ENCODE measurements around the gene NEUROD6. TPM values are rescaled to one million over a fixed set of nuclear protein-coding genes. Genes with fewer than 3 reads are reported as not detected.

Gene NEUROD6
- total RNA-seq, 1 experiment from 2014 or later: not detected

DNA sequence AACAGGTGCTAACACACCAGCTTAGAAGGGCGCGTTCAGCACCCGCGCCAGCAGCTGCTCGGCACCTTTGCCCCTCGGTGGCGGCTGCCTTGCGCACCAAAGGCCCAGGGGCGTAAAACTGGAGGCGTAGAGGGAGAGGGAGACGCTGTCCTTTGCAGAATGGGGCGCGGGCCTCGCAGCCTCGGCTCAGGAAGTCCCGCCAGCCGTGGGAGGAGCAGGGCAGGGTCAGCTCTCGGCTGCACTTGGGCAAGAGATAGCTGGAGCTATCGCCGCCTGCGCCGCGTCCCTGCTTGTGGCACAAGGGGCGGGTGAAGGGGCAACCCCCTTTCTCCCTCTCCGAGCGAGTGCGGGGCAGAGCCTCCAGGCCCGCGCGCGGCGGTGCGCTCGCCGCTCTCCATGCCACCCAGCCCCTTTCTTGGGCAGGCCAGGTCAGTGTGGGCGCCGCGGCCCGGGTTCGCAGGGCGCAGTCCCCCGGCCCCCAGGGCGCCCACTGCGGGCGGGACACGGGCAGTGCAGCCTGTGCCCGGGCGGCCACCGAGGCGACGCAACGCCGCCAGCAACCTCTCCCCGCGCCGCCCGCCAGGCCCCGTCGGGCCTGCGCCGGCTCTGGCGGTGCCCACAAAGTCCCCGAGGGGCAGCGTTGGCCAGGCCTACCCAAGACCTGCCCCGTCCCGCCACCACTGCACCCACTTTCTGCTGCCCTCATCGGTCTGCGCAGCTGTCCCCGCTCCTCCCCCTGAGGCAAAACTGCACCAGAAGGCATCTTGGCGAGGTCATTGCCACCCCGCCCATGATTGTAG is 4.1 kb downstream of the NEUROD6 start (continued):
- TF ChIP-seq ZNF219 (CRISPR knock-in tag; IDR thresholded peaks at IDR 0.05; ENCODE audit: borderline replicate concordance): no peak
- TF ChIP-seq, protein P1, sequence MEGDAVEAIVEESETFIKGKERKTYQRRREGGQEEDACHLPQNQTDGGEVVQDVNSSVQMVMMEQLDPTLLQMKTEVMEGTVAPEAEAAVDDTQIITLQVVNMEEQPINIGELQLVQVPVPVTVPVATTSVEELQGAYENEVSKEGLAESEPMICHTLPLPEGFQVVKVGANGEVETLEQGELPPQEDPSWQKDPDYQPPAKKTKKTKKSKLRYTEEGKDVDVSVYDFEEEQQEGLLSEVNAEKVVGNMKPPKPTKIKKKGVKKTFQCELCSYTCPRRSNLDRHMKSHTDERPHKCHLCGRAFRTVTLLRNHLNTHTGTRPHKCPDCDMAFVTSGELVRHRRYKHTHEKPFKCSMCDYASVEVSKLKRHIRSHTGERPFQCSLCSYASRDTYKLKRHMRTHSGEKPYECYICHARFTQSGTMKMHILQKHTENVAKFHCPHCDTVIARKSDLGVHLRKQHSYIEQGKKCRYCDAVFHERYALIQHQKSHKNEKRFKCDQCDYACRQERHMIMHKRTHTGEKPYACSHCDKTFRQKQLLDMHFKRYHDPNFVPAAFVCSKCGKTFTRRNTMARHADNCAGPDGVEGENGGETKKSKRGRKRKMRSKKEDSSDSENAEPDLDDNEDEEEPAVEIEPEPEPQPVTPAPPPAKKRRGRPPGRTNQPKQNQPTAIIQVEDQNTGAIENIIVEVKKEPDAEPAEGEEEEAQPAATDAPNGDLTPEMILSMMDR (IDR thresholded peaks at IDR 0.05): peak; percentile 69
- no peak for TF ChIP-seq ZNF671 (CRISPR knock-in tag; IDR thresholded peaks at IDR 0.05)
- TF ChIP-seq, protein P2, sequence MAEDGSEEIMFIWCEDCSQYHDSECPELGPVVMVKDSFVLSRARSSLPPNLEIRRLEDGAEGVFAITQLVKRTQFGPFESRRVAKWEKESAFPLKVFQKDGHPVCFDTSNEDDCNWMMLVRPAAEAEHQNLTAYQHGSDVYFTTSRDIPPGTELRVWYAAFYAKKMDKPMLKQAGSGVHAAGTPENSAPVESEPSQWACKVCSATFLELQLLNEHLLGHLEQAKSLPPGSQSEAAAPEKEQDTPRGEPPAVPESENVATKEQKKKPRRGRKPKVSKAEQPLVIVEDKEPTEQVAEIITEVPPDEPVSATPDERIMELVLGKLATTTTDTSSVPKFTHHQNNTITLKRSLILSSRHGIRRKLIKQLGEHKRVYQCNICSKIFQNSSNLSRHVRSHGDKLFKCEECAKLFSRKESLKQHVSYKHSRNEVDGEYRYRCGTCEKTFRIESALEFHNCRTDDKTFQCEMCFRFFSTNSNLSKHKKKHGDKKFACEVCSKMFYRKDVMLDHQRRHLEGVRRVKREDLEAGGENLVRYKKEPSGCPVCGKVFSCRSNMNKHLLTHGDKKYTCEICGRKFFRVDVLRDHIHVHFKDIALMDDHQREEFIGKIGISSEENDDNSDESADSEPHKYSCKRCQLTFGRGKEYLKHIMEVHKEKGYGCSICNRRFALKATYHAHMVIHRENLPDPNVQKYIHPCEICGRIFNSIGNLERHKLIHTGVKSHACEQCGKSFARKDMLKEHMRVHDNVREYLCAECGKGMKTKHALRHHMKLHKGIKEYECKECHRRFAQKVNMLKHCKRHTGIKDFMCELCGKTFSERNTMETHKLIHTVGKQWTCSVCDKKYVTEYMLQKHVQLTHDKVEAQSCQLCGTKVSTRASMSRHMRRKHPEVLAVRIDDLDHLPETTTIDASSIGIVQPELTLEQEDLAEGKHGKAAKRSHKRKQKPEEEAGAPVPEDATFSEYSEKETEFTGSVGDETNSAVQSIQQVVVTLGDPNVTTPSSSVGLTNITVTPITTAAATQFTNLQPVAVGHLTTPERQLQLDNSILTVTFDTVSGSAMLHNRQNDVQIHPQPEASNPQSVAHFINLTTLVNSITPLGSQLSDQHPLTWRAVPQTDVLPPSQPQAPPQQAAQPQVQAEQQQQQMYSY (CRISPR knock-in tag; IDR thresholded peaks at IDR 0.05): no peak
- TF ChIP-seq SMAD3 (CRISPR knock-in tag; IDR thresholded peaks at IDR 0.05; ENCODE audit: borderline replicate concordance): no peak
- no peak for TF ChIP-seq SOX15 (CRISPR knock-in tag; IDR thresholded peaks at IDR 0.05)
- TF ChIP-seq, protein P3, sequence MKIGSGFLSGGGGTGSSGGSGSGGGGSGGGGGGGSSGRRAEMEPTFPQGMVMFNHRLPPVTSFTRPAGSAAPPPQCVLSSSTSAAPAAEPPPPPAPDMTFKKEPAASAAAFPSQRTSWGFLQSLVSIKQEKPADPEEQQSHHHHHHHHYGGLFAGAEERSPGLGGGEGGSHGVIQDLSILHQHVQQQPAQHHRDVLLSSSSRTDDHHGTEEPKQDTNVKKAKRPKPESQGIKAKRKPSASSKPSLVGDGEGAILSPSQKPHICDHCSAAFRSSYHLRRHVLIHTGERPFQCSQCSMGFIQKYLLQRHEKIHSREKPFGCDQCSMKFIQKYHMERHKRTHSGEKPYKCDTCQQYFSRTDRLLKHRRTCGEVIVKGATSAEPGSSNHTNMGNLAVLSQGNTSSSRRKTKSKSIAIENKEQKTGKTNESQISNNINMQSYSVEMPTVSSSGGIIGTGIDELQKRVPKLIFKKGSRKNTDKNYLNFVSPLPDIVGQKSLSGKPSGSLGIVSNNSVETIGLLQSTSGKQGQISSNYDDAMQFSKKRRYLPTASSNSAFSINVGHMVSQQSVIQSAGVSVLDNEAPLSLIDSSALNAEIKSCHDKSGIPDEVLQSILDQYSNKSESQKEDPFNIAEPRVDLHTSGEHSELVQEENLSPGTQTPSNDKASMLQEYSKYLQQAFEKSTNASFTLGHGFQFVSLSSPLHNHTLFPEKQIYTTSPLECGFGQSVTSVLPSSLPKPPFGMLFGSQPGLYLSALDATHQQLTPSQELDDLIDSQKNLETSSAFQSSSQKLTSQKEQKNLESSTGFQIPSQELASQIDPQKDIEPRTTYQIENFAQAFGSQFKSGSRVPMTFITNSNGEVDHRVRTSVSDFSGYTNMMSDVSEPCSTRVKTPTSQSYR (CRISPR knock-in tag; IDR thresholded peaks at IDR 0.05): no peak
- TF ChIP-seq ZNF232 (CRISPR knock-in tag; IDR thresholded peaks at IDR 0.05): no peak
- TF ChIP-seq, protein P4, sequence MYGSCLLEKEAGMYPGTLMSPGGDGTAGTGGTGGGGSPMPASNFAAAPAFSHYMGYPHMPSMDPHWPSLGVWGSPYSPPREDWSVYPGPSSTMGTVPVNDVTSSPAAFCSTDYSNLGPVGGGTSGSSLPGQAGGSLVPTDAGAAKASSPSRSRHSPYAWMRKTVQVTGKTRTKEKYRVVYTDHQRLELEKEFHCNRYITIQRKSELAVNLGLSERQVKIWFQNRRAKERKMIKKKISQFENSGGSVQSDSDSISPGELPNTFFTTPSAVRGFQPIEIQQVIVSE (CRISPR knock-in tag; IDR thresholded peaks at IDR 0.05; ENCODE audit: borderline replicate concordance): no peak
- TF ChIP-seq, protein P5, sequence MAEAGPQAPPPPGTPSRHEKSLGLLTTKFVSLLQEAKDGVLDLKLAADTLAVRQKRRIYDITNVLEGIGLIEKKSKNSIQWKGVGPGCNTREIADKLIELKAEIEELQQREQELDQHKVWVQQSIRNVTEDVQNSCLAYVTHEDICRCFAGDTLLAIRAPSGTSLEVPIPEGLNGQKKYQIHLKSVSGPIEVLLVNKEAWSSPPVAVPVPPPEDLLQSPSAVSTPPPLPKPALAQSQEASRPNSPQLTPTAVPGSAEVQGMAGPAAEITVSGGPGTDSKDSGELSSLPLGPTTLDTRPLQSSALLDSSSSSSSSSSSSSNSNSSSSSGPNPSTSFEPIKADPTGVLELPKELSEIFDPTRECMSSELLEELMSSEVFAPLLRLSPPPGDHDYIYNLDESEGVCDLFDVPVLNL (CRISPR knock-in tag; IDR thresholded peaks at IDR 0.05; ENCODE audit: borderline replicate concordance, low read depth): no peak
- TF ChIP-seq, protein P6, sequence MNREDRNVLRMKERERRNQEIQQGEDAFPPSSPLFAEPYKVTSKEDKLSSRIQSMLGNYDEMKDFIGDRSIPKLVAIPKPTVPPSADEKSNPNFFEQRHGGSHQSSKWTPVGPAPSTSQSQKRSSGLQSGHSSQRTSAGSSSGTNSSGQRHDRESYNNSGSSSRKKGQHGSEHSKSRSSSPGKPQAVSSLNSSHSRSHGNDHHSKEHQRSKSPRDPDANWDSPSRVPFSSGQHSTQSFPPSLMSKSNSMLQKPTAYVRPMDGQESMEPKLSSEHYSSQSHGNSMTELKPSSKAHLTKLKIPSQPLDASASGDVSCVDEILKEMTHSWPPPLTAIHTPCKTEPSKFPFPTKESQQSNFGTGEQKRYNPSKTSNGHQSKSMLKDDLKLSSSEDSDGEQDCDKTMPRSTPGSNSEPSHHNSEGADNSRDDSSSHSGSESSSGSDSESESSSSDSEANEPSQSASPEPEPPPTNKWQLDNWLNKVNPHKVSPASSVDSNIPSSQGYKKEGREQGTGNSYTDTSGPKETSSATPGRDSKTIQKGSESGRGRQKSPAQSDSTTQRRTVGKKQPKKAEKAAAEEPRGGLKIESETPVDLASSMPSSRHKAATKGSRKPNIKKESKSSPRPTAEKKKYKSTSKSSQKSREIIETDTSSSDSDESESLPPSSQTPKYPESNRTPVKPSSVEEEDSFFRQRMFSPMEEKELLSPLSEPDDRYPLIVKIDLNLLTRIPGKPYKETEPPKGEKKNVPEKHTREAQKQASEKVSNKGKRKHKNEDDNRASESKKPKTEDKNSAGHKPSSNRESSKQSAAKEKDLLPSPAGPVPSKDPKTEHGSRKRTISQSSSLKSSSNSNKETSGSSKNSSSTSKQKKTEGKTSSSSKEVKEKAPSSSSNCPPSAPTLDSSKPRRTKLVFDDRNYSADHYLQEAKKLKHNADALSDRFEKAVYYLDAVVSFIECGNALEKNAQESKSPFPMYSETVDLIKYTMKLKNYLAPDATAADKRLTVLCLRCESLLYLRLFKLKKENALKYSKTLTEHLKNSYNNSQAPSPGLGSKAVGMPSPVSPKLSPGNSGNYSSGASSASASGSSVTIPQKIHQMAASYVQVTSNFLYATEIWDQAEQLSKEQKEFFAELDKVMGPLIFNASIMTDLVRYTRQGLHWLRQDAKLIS (CRISPR knock-in tag; IDR thresholded peaks at IDR 0.05; ENCODE audit: borderline replicate concordance): no peak
- no peak for TF ChIP-seq CREB1 (CRISPR knock-in tag; IDR thresholded peaks at IDR 0.05)
- TF ChIP-seq, protein P7, sequence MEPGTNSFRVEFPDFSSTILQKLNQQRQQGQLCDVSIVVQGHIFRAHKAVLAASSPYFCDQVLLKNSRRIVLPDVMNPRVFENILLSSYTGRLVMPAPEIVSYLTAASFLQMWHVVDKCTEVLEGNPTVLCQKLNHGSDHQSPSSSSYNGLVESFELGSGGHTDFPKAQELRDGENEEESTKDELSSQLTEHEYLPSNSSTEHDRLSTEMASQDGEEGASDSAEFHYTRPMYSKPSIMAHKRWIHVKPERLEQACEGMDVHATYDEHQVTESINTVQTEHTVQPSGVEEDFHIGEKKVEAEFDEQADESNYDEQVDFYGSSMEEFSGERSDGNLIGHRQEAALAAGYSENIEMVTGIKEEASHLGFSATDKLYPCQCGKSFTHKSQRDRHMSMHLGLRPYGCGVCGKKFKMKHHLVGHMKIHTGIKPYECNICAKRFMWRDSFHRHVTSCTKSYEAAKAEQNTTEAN (CRISPR knock-in tag; IDR thresholded peaks at IDR 0.05): no peak
- TF ChIP-seq, protein P8, sequence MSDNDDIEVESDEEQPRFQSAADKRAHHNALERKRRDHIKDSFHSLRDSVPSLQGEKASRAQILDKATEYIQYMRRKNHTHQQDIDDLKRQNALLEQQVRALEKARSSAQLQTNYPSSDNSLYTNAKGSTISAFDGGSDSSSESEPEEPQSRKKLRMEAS (CRISPR knock-in tag; IDR thresholded peaks at IDR 0.05): 0 out of 2 replicates have a peak, but pooled peaks have one; percentile 41
- no peak for TF ChIP-seq ATF1 (CRISPR knock-in tag; IDR thresholded peaks at IDR 0.05)
- 0 out of 2 replicates have a peak, but pooled peaks have one; percentile 6 for TF ChIP-seq NFYB (CRISPR knock-in tag; conservative IDR thresholded peaks at IDR 0.05; ENCODE audit: low read depth)
- peak; percentile 81; the same call in 1 of the 2 replicates for TF ChIP-seq FOXP1 (CRISPR knock-in tag; IDR thresholded peaks at IDR 0.05; ENCODE audit: borderline replicate concordance)
- no peak for TF ChIP-seq SMAD4 (CRISPR knock-in tag; IDR thresholded peaks at IDR 0.05)
- TF ChIP-seq PRRX2 (CRISPR knock-in tag; IDR thresholded peaks at IDR 0.05): peak; percentile 77
- no peak for TF ChIP-seq TCF7 (CRISPR knock-in tag; IDR thresholded peaks at IDR 0.05; ENCODE audit: low read depth)
- no peak for TF ChIP-seq ZBTB21 (CRISPR knock-in tag; IDR thresholded peaks at IDR 0.05; ENCODE audit: borderline replicate concordance)
- no peak for TF ChIP-seq CREM (CRISPR knock-in tag; IDR thresholded peaks at IDR 0.05)
